CD8-positive, alpha-beta memory T cell (primary cell): Measurements from ENCODE around the gene ADRA2B. TPM values are rescaled to one million over a fixed set of nuclear protein-coding genes. Genes with fewer than 3 reads are reported as not detected.

ENCODE experiments used
- CTCF ChIA-PET: fragments of 350-600 bp; sonication (Branson Sonifier 250); formaldehyde crosslinking; loops from one replicate; lab custom pipeline; 2021; ENCODE audit warnings: antibody characterized with exemption; lab: Charles Lee
- POLR2A ChIA-PET: fragments of 350-600 bp; sonication (Branson Sonifier 250); formaldehyde crosslinking; loops from one replicate; lab custom pipeline; 2021; ENCODE audit warnings: antibody characterized with exemption; lab: Charles Lee
- DNase-seq, 5 donors: peaks; one replicate each; pipeline versions ENCODE4 v3.0.0 to v3.0.0-alpha.2; 2020 to 2022; ENCODE audit warnings: mixed read lengths in 1 of 5
- H3K27ac ChIP-seq: one replicate; pipeline ENCODE4 v1.7.0; 2013; ENCODE audit warnings: low read depth, mild to moderate bottlenecking, low read length, moderate library complexity
- H3K27me3 ChIP-seq: 2 replicates; pipeline ENCODE4 v1.7.0; 2013; ENCODE audit warnings: low read length, mild to moderate bottlenecking; ENCODE audit not compliant: insufficient read depth, poor library complexity, severe bottlenecking
- H3K36me3 ChIP-seq: 2 replicates; pipeline ENCODE4 v1.7.0; 2013; ENCODE audit warnings: mild to moderate bottlenecking, low read length, moderate library complexity; ENCODE audit not compliant: insufficient read depth
- H3K4me1 ChIP-seq: 2 replicates; pipeline ENCODE4 v1.7.0; 2013; ENCODE audit warnings: mild to moderate bottlenecking, low read length, moderate library complexity; ENCODE audit not compliant: insufficient read depth
- H3K4me3 ChIP-seq: 2 replicates; pipeline ENCODE4 v1.7.0; 2013; ENCODE audit warnings: mild to moderate bottlenecking, low read length
- H3K9me3 ChIP-seq: 2 replicates; pipeline ENCODE4 v1.7.0; 2013; ENCODE audit warnings: mild to moderate bottlenecking, low read length
- H3K27ac Mint-ChIP-seq, 8 donors: one replicate each; pipeline ENCODE4 v1.8.0; 2020 to 2021; ENCODE audit warnings: mixed read lengths in 8 of 8, mild to moderate bottlenecking in 6 of 8, inconsistent platforms in 3 of 8, moderate library complexity in 3 of 8
- H3K27me3 Mint-ChIP-seq, 2 donors: one replicate each; pipeline ENCODE4 v1.8.0; 2020 to 2021; ENCODE audit warnings: mixed read lengths in 2 of 2, mild to moderate bottlenecking in 1 of 2, moderate library complexity in 1 of 2
- H3K36me3 Mint-ChIP-seq, 3 donors: one replicate each; pipeline ENCODE4 v1.8.0; 2020 to 2021; ENCODE audit warnings: mixed read lengths in 3 of 3, inconsistent platforms in 1 of 3, mild to moderate bottlenecking in 1 of 3
- H3K4me1 Mint-ChIP-seq, 3 donors: one replicate each; pipeline ENCODE4 v1.8.0; 2020 to 2021; ENCODE audit warnings: mixed read lengths in 3 of 3, inconsistent platforms in 1 of 3, mild to moderate bottlenecking in 1 of 3
- H3K4me3 Mint-ChIP-seq, 7 donors: one replicate each; pipeline ENCODE4 v1.8.0; 2020 to 2021; ENCODE audit warnings: mixed read lengths in 7 of 7, mild to moderate bottlenecking in 6 of 7, moderate library complexity in 4 of 7, inconsistent platforms in 2 of 7
- H3K9me3 Mint-ChIP-seq, 5 donors: one replicate each; pipeline ENCODE4 v1.8.0; 2020 to 2022; ENCODE audit warnings: mixed read lengths in 5 of 5, mild to moderate bottlenecking in 3 of 5, moderate library complexity in 2 of 5, inconsistent platforms in 1 of 5
- polyA plus RNA-seq: library from polyadenylated mRNA; unstranded; fragments of 300-500 nt; fragmentation: Illumina TruSeq; gene quantifications from one replicate; pipeline ENCODE4 v1.2.3, GENCODE V29; 2021
- total RNA-seq, 2 experiments: library from RNA; stranded (reverse); gene quantifications; one replicate each; pipeline ENCODE4 v1.2.3, GENCODE V29; 2021

The ADRA2B gene
- total and polyA plus RNA-seq, 3 experiments from 2014 or later, result 0.07 to 0.24 TPM; not detected in 1

- Mint-ChIP-seq H3K4me1 (peaks cover 77 to 94% (median 82%) of the 10 kb centered on the region in 3 donors), H3K27ac (peak overlapping the region; percentile 80 to 99 (median 96)), H3K36me3 (no peaks in the 10 kb centered on the region), H3K27me3 (no peaks in the 10 kb centered on the region), H3K4me3 (peak overlapping the region; percentile 51 to 88 (median 72)), H3K9me3 (no peaks in the 10 kb centered on the region)
- CTCF ChIA-PET, result interaction anchor here (0.7 to 4.7 kb wide), 7 partner anchors 11 to 20 kb away, joined by 3 to 29 read pairs (median 5); partner anchors contain the start of gene ASTL
- Histone ChIP-seq H3K36me3 (no peaks in the 10 kb centered on the region), H3K27me3 (no peaks in the 10 kb centered on the region), H3K4me3 (no peak overlapping the region), H3K27ac (no peak overlapping the region), H3K9me3 (no peaks in the 10 kb centered on the region), H3K4me1 (peaks cover 82% of the 10 kb centered on the region)
- POLR2A ChIA-PET, result interaction anchor here (4.0 kb wide), 1 partner anchor 12 kb away, joined by 25 read pairs; no protein-coding TSS in a partner anchor
- peak in 3 of 5 donors; percentile 42 to 55 (median 44) for DNase-seq
Observed at GRCh38 chr2:96159084-96159830, 42.9 kb upstream of the ADRA2B start.

- Histone ChIP-seq H3K9me3 (no peaks in the 10 kb centered on the region), H3K27me3 (no peaks in the 10 kb centered on the region), H3K4me1 (peaks cover 75% of the 10 kb centered on the region), H3K4me3 (no peak overlapping the region), H3K27ac (no peak overlapping the region), H3K36me3 (no peaks in the 10 kb centered on the region)
- Mint-ChIP-seq H3K4me3 (peak overlapping the region in 2 of 7 donors; percentile 71 to 79), H3K4me1 (peaks cover 70 to 93% (median 75%) of the 10 kb centered on the region in 3 donors), H3K9me3 (no peaks in the 10 kb centered on the region), H3K27ac (peak overlapping the region in 7 of 8 donors; percentile 89 to 98 (median 96)), H3K36me3 (no peaks in the 10 kb centered on the region), H3K27me3 (no peaks in the 10 kb centered on the region)
- ChIA-PET CTCF (interaction anchor here (1.2 to 4.7 kb wide), 6 partner anchors 10 to 20 kb away, joined by 4 to 29 read pairs (median 8); partner anchors contain the start of gene ASTL), POLR2A (interaction anchor here (0.8 to 4.0 kb wide), 4 partner anchors 11 to 166 kb away, joined by 3 to 25 read pairs (median 4); partner anchors contain the start of gene STARD7)
- DNase-seq, result no peak
Observed at GRCh38 chr2:96158554-96158940, 42.2 kb upstream of the ADRA2B start.

- Histone ChIP-seq H3K27ac (peak overlapping the region; percentile 58), H3K36me3 (no peaks in the 10 kb centered on the region), H3K9me3 (no peaks in the 10 kb centered on the region), H3K4me3 (peak overlapping the region; percentile 51), H3K27me3 (no peaks in the 10 kb centered on the region), H3K4me1 (peaks cover 68% of the 10 kb centered on the region)
- no peaks in the 10 kb centered on the region for H3K9me3 Mint-ChIP-seq
- H3K36me3 Mint-ChIP-seq, result no peaks in the 10 kb centered on the region
- peak overlapping the region; percentile 13 to 88 (median 74) for H3K4me3 Mint-ChIP-seq
- no peaks in the 10 kb centered on the region for H3K27me3 Mint-ChIP-seq
- DNase-seq, result peak; percentile 51 to 89 (median 68)
- CTCF ChIA-PET, result interaction anchor here (1.2 to 4.7 kb wide), 5 partner anchors 11 to 19 kb away, joined by 5 to 29 read pairs (median 9); partner anchors contain the start of gene ASTL
- peaks cover 67 to 93% (median 69%) of the 10 kb centered on the region in 3 donors for H3K4me1 Mint-ChIP-seq
- POLR2A ChIA-PET, result interaction anchor here (0.8 to 4.0 kb wide), 4 partner anchors 10 to 165 kb away, joined by 3 to 25 read pairs (median 4); partner anchors contain the start of gene STARD7
- peak overlapping the region; percentile 89 to 98 (median 96) for H3K27ac Mint-ChIP-seq
Observed at GRCh38 chr2:96157649-96158553, 41.5 kb upstream of the ADRA2B start.

GRCh38 chr2:96156926-96157648, 40.7 kb upstream of the ADRA2B start:
- H3K4me3 Mint-ChIP-seq, result peak overlapping the region; percentile 66 to 88 (median 74)
- H3K4me3 ChIP-seq, result peak overlapping the region; percentile 51
- H3K27ac Mint-ChIP-seq, result peak overlapping the region; percentile 89 to 98 (median 96)
- H3K36me3 Mint-ChIP-seq, result no peaks in the 10 kb centered on the region
- peak in 1 of 5 donors; percentile 51 for DNase-seq
- H3K4me1 ChIP-seq, result peaks cover 60% of the 10 kb centered on the region
- no peaks in the 10 kb centered on the region for H3K27me3 Mint-ChIP-seq
- no peaks in the 10 kb centered on the region for H3K9me3 Mint-ChIP-seq
- no peaks in the 10 kb centered on the region for H3K27me3 ChIP-seq
- peak overlapping the region; percentile 58 for H3K27ac ChIP-seq
- no peaks in the 10 kb centered on the region for H3K9me3 ChIP-seq
- H3K4me1 Mint-ChIP-seq, result peaks cover 59 to 91% (median 62%) of the 10 kb centered on the region in 3 donors
- ChIA-PET CTCF (interaction anchor here (0.7 to 4.7 kb wide), 4 partner anchors 10 to 18 kb away, joined by 3 to 29 read pairs (median 14); partner anchors contain the start of gene ASTL), POLR2A (interaction anchor here (4.0 kb wide), 1 partner anchor 9 kb away, joined by 25 read pairs; no protein-coding TSS in a partner anchor)
- H3K36me3 ChIP-seq, result no peaks in the 10 kb centered on the region

- H3K36me3 ChIP-seq, result no peaks in the 10 kb centered on the region
- DNase-seq, result peak in 3 of 5 donors; percentile 51 to 71 (median 62)
- Mint-ChIP-seq H3K4me3 (peak overlapping the region; percentile 62 to 88 (median 71)), H3K4me1 (peaks cover 56 to 91% (median 61%) of the 10 kb centered on the region in 3 donors), H3K9me3 (no peaks in the 10 kb centered on the region), H3K27me3 (no peaks in the 10 kb centered on the region), H3K27ac (peak overlapping the region; percentile 89 to 98 (median 96)), H3K36me3 (no peaks in the 10 kb centered on the region)
- H3K27ac ChIP-seq, result no peak overlapping the region
- POLR2A ChIA-PET, result interaction anchor here (4.0 kb wide), 1 partner anchor 9 kb away, joined by 25 read pairs; no protein-coding TSS in a partner anchor
- H3K4me1 ChIP-seq, result peaks cover 57% of the 10 kb centered on the region
- CTCF ChIA-PET, result interaction anchor here (0.7 to 4.7 kb wide), 5 partner anchors 9 to 18 kb away, joined by 3 to 29 read pairs (median 9); partner anchors contain the start of gene ASTL
- no peak overlapping the region for H3K4me3 ChIP-seq
- no peaks in the 10 kb centered on the region for H3K27me3 ChIP-seq
- H3K9me3 ChIP-seq, result no peaks in the 10 kb centered on the region
Observed at GRCh38 chr2:96156011-96156820, 39.8 kb upstream of the ADRA2B start.

- Histone ChIP-seq H3K36me3 (no peaks in the 10 kb centered on the region), H3K27me3 (no peaks in the 10 kb centered on the region), H3K9me3 (no peaks in the 10 kb centered on the region), H3K4me3 (no peak overlapping the region), H3K4me1 (peaks cover 53% of the 10 kb centered on the region), H3K27ac (no peak overlapping the region)
- DNase-seq, result no peak
- Mint-ChIP-seq H3K4me1 (peaks cover 50 to 91% (median 54%) of the 10 kb centered on the region in 3 donors), H3K27ac (peak overlapping the region in 4 of 8 donors; percentile 63 to 97 (median 81)), H3K4me3 (peak overlapping the region in 1 of 7 donors; percentile 36), H3K27me3 (no peaks in the 10 kb centered on the region), H3K36me3 (no peaks in the 10 kb centered on the region), H3K9me3 (no peaks in the 10 kb centered on the region)
- POLR2A ChIA-PET, result no interaction called here
- CTCF ChIA-PET, result interaction anchor here (0.8 to 2.1 kb wide), 2 partner anchors 16 to 20 kb away, joined by 4 to 5 read pairs; no protein-coding TSS in a partner anchor
Observed at GRCh38 chr2:96154506-96155380, 38.4 kb upstream of the ADRA2B start.
